ENCODE results near the gene CTSO.

DNA sequence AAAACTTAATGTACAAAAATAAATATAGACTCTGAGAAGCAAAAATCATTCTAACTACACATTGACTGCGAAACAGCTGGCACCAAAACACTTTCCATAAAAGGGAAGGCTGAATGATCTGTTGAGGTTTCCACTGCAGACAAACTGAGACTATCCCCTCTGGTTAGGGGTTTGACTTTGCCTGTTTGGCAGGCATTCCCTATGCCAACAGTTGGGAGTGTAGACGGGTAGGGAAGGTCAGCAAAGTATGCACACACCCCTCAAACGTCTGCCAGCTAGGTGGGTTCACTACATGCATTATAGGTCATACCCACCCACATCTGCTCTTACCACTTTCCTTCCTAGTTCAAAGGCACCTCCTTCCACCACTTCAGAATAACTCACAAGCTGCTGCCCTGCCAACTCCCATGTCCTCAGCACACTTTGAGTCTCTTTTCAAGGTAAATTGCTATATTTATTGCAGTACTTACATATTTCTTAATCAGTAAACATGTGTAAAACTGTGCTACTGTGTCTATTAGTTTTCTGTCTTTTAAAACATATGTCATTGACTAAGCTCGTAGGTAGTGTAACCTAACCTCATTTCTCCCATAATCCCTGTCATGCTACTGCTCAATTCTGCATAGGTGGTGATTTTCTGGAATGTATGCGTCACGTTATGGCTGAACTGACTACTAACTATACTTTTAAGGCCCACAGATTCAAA, 12.4 kb downstream of the CTSO start:
- TF ChIP-seq, protein P1, sequence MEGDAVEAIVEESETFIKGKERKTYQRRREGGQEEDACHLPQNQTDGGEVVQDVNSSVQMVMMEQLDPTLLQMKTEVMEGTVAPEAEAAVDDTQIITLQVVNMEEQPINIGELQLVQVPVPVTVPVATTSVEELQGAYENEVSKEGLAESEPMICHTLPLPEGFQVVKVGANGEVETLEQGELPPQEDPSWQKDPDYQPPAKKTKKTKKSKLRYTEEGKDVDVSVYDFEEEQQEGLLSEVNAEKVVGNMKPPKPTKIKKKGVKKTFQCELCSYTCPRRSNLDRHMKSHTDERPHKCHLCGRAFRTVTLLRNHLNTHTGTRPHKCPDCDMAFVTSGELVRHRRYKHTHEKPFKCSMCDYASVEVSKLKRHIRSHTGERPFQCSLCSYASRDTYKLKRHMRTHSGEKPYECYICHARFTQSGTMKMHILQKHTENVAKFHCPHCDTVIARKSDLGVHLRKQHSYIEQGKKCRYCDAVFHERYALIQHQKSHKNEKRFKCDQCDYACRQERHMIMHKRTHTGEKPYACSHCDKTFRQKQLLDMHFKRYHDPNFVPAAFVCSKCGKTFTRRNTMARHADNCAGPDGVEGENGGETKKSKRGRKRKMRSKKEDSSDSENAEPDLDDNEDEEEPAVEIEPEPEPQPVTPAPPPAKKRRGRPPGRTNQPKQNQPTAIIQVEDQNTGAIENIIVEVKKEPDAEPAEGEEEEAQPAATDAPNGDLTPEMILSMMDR (IDR thresholded peaks at IDR 0.05), result no peak
- TF ChIP-seq ZFX (IDR thresholded peaks at IDR 0.05; ENCODE audit: borderline replicate concordance), result no peak

Data from 22Rv1 (cell line).